Measurements from ENCODE around the gene ZNF366.
A peak's percentile ranks its signal among the peaks of the same experiment; 100 is the strongest.

ZNF366 gene

DNA sequence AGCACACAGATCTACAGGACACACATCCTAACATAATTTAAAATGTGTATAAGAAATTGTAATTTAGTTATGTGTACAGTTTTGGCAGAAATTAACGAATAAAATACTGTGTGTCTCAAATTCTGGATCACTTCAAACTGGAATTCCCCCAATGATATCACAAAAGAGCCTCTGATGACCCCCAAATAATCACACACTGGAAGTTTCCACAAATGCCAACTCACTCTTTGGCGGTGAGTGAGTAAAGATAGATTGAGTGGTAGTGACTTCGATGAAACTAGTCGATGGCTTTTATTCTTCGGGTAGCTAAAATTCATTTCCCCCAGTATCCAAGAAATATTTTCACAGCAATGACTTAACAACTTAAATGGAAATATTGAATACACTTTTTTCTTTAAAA lies 2.2 kb downstream of the ZNF366 start:
- H3K4me3 ChIP-seq (ENCODE audit: low read depth, low read length) = no peak overlapping the region
- DNase-seq (ENCODE audit: low read depth) = no peak
- TF ChIP-seq CTCF (conservative IDR thresholded peaks at IDR 0.05; ENCODE audit: low read depth, low read length) = no peak

- peak; percentile 46 for DNase-seq (ENCODE audit: low read depth)
- H3K4me3 ChIP-seq (ENCODE audit: low read depth, low read length) = no peak overlapping the region
- no peak for TF ChIP-seq CTCF (conservative IDR thresholded peaks at IDR 0.05; ENCODE audit: low read depth, low read length)
Observed at GRCh38 chr5:72503888-72504491, 3.2 kb downstream of the ZNF366 start.

GRCh38 chr5:72501488-72501887 lies 5.7 kb downstream of the ZNF366 start:
- TF ChIP-seq CTCF (conservative IDR thresholded peaks at IDR 0.05; ENCODE audit: low read depth, low read length) = no peak

GRCh38 chr5:72499730-72500129 lies 7.5 kb downstream of the ZNF366 start:
- no peak overlapping the region for H3K4me3 ChIP-seq (ENCODE audit: low read depth, low read length)
- no peak for TF ChIP-seq CTCF (conservative IDR thresholded peaks at IDR 0.05; ENCODE audit: low read depth, low read length)
- no peak for DNase-seq (ENCODE audit: low read depth)

More at GRCh38 chr5:72501488-72501887, 5.7 kb downstream of the ZNF366 start:
- H3K4me3 ChIP-seq (ENCODE audit: low read depth, low read length) = no peak overlapping the region
- no peak for DNase-seq (ENCODE audit: low read depth)

GRCh38 chr5:72499090-72499489 lies 8.1 kb downstream of the ZNF366 start:
- no peak overlapping the region for H3K4me3 ChIP-seq (ENCODE audit: low read depth, low read length)
- TF ChIP-seq CTCF (conservative IDR thresholded peaks at IDR 0.05; ENCODE audit: low read depth, low read length) = no peak
- DNase-seq (ENCODE audit: low read depth) = no peak

GRCh38 chr5:72498284-72498683 lies 8.9 kb downstream of the ZNF366 start:
- no peak overlapping the region for H3K4me3 ChIP-seq (ENCODE audit: low read depth, low read length)
- TF ChIP-seq CTCF (conservative IDR thresholded peaks at IDR 0.05; ENCODE audit: low read depth, low read length) = no peak
- peak; percentile 74 for DNase-seq (ENCODE audit: low read depth)

DNA sequence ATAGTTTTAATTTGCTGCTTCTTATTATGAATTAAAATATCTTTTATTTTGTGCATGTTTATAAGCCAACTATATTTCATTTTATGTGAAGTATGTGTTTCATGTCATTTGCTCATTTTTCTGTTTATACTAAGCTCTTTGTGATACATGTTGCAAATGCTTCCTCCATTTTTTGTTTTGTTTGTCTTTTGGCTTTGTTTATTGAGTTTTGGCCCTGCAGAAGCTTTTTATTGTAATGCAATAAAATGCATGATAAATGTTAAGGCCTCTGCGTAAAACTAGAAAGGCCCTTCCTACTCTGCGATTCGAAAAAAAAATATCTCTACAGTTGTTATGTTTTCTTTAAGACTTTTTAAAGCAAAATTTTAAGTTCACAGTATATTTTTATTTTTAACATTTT lies 9.4 kb downstream of the ZNF366 start:
- no peak for DNase-seq (ENCODE audit: low read depth)
- no peak overlapping the region for H3K4me3 ChIP-seq (ENCODE audit: low read depth, low read length)
- no peak for TF ChIP-seq CTCF (conservative IDR thresholded peaks at IDR 0.05; ENCODE audit: low read depth, low read length)
